Fibroblast of lung (primary cell): ENCODE results near the gene CMIP. TPM values are rescaled to one million over a fixed set of nuclear protein-coding genes. Genes with fewer than 3 reads are reported as not detected.

Source experiments
- DNase-seq, 2 donors: peaks; one replicate each; pipeline versions ENCODE4 v3.0.0 to v3.0.0-alpha.2; 2010; ENCODE audit warnings: low read depth in 2 of 2
- H2AFZ ChIP-seq: 2 replicates; pipeline ENCODE4 v1.5.1; 2012; ENCODE audit warnings: low read length, control low read depth, inconsistent platforms
- H3K27ac ChIP-seq: 2 replicates; pipeline ENCODE4 v1.5.1; 2011; ENCODE audit warnings: low read length, control low read depth; ENCODE audit not compliant: insufficient read depth
- H3K27me3 ChIP-seq: 2 replicates; pipeline ENCODE4 v1.5.1; 2011; ENCODE audit warnings: mild to moderate bottlenecking, low read length; ENCODE audit not compliant: control insufficient read depth, insufficient read depth
- H3K36me3 ChIP-seq: 2 replicates; pipeline ENCODE4 v1.5.1; 2011; ENCODE audit warnings: low read length; ENCODE audit not compliant: control insufficient read depth, insufficient read depth
- H3K4me1 ChIP-seq: 2 replicates; pipeline ENCODE4 v1.5.1; 2011; ENCODE audit warnings: low read length; ENCODE audit not compliant: control insufficient read depth, insufficient read depth; ENCODE audit errors: extremely low read depth
- H3K4me2 ChIP-seq: 2 replicates; pipeline ENCODE4 v1.5.1; 2011; ENCODE audit warnings: low read length, control low read depth; ENCODE audit not compliant: insufficient read depth; ENCODE audit errors: extremely low read depth
- H3K4me3 ChIP-seq, 4 experiments: fragments of 200-600 bp in 1 of 4; sonication (generic) in 1 of 4; replicated peaks in 1 of 4; 2 replicates each; pipeline ENCODE4 v1.5.1; 2011 to 2016; ENCODE audit warnings: low read length in 4 of 4, low read depth in 3 of 4, mild to moderate bottlenecking in 3 of 4, control low read depth in 2 of 4, inconsistent platforms in 1 of 4, mixed read lengths in 1 of 4; ENCODE audit not compliant: insufficient read depth in 1 of 4; ENCODE audit errors: control extremely low read depth in 1 of 4
- H3K79me2 ChIP-seq: 2 replicates; pipeline ENCODE4 v1.5.1; 2012; ENCODE audit warnings: mild to moderate bottlenecking, low read length, inconsistent platforms; ENCODE audit not compliant: control insufficient read depth, insufficient read depth
- H3K9ac ChIP-seq: 2 replicates; pipeline ENCODE4 v1.5.1; 2011; ENCODE audit warnings: mild to moderate bottlenecking, low read length, control low read depth; ENCODE audit not compliant: insufficient read depth
- H3K9me3 ChIP-seq: 2 replicates; pipeline ENCODE4 v1.5.1; 2012; ENCODE audit warnings: low read depth, low read length; ENCODE audit not compliant: control insufficient read depth, insufficient read depth
- H4K20me1 ChIP-seq: 2 replicates; pipeline ENCODE4 v1.5.1; 2011; ENCODE audit warnings: low read length; ENCODE audit not compliant: control insufficient read depth, insufficient read depth; ENCODE audit errors: extremely low read depth
- CTCF ChIP-seq, 2 donors: IDR thresholded peaks in 1 of 2; conservative IDR thresholded peaks in 1 of 2; 1 replicate in 1 of 2; 2 replicates in 1 of 2; pipeline ENCODE4 v1.5.1; 2011 to 2012; ENCODE audit warnings: low read length in 2 of 2, control low read depth in 1 of 2, inconsistent platforms in 1 of 2, low read depth in 1 of 2, mild to moderate bottlenecking in 1 of 2
- EZH2 ChIP-seq: IDR thresholded peaks from 2 replicates; pipeline ENCODE4 v1.5.1; 2012; ENCODE audit warnings: low read length, control low read depth, mild to moderate bottlenecking; ENCODE audit errors: missing control alignments
- polyA plus RNA-seq, 2 donors: library from polyadenylated mRNA; depleted of rRNA in 1 of 2; stranded (reverse) in 1 of 2; unstranded in 1 of 2; fragments of >200 nt; gene quantifications; 2 replicates each; pipeline ENCODE4 v1.2.1, GENCODE V29; 2011 to 2012; ENCODE audit warnings: missing spikeins in 1 of 2
- total RNA-seq: library from RNA; depleted of rRNA; stranded (reverse); fragments of >200 nt; gene quantifications from 2 replicates; pipeline ENCODE4 v1.2.1, GENCODE V29; 2014

Gene CMIP
- total and polyA plus RNA-seq, 2 donors (not counting 1 experiment from before 2014, with no cell fraction given) = 1.9 to 5.1 TPM

DNA sequence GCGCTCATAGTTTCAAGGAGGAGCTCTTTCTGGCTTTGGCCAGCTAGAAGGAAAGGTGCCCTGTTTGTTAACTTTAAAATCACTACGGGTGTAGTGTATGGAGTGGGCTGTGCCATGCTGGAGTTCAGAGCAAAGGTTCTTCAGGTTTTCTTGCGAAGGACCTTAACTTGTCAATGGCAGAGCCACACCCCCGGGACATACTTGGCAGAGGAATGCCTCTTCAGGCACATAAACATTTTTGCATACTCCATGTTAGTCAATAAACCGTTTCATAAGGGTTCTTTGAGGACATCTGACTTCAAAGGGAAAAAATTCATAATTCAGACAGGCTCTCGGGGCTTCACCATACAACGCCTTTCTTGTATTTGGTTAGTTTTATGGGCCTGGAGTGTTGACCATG lies 221.5 kb downstream of the CMIP start:
- H4K20me1 ChIP-seq = no peaks in the 10 kb centered on the region
- no peaks in the 10 kb centered on the region for H3K27me3 ChIP-seq
- H2AFZ ChIP-seq = no peak overlapping the region
- no peak overlapping the region for H3K9ac ChIP-seq
- no peak overlapping the region for H3K4me2 ChIP-seq
- H3K79me2 ChIP-seq = no peaks in the 10 kb centered on the region
- no peak overlapping the region for H3K27ac ChIP-seq
- TF ChIP-seq EZH2 (no peak), CTCF (conservative IDR thresholded peaks at IDR 0.05 in 1 of 2, IDR thresholded peaks at IDR 0.05 in 1 of 2; ENCODE audit: low read depth in 1 of 2, low read length in 2 of 2) (no peak)
- no peaks in the 10 kb centered on the region for H3K9me3 ChIP-seq
- H3K4me3 ChIP-seq = no peak overlapping the region
- no peaks in the 10 kb centered on the region for H3K4me1 ChIP-seq
- H3K36me3 ChIP-seq = peaks cover 1% of the 10 kb centered on the region
- no peak for DNase-seq

DNA sequence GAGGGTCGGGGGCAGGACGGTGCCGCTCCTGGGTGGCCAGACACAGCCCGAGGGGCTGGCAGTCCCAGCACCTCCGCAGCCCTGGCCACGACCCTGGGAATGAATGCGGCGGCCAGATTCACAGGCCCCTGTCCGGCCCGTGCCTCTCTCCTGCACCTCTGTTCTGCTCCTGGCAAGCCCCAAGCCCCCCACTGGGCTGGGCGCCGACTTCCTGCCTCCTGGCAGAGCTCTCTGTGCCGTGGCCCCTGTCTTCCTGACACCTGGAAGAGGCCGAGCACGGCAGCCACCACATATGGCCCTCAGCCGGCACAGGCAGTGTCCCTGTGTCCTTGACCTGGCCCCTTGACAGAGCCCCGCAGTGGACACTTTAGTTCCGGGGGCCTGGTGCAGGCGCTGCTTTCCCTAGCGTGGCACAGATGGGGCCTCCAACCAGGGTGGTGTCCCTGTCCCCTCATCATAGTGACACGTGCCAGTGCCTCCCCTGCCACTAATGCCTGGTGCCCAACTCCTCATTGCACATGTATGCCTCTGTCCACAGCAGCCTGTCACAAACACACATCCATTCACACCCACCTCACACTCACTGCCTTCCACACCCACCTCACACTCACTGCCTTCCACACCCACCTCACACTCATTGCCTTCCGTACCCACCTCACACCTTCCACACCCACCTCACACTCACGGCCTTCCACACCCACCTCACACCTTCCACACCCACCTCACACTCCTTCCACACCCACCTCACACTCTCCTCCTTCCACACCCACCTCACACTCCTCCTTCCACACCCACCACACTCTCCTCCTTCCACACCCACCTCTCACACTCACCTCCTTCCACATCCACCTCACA lies 223.9 kb downstream of the CMIP start:
- no peak overlapping the region for H3K27ac ChIP-seq
- no peaks in the 10 kb centered on the region for H3K9me3 ChIP-seq
- H3K4me2 ChIP-seq = no peak overlapping the region
- H3K4me3 ChIP-seq = no peak overlapping the region
- no peak for DNase-seq
- H3K79me2 ChIP-seq = no peaks in the 10 kb centered on the region
- no peak overlapping the region for H3K9ac ChIP-seq
- H2AFZ ChIP-seq = no peak overlapping the region
- no peaks in the 10 kb centered on the region for H3K4me1 ChIP-seq
- TF ChIP-seq EZH2 (no peak), CTCF (conservative IDR thresholded peaks at IDR 0.05 in 1 of 2, IDR thresholded peaks at IDR 0.05 in 1 of 2; ENCODE audit: low read depth in 1 of 2, low read length in 2 of 2) (no peak)
- H3K27me3 ChIP-seq = no peaks in the 10 kb centered on the region
- no peaks in the 10 kb centered on the region for H3K36me3 ChIP-seq
- no peaks in the 10 kb centered on the region for H4K20me1 ChIP-seq

DNA sequence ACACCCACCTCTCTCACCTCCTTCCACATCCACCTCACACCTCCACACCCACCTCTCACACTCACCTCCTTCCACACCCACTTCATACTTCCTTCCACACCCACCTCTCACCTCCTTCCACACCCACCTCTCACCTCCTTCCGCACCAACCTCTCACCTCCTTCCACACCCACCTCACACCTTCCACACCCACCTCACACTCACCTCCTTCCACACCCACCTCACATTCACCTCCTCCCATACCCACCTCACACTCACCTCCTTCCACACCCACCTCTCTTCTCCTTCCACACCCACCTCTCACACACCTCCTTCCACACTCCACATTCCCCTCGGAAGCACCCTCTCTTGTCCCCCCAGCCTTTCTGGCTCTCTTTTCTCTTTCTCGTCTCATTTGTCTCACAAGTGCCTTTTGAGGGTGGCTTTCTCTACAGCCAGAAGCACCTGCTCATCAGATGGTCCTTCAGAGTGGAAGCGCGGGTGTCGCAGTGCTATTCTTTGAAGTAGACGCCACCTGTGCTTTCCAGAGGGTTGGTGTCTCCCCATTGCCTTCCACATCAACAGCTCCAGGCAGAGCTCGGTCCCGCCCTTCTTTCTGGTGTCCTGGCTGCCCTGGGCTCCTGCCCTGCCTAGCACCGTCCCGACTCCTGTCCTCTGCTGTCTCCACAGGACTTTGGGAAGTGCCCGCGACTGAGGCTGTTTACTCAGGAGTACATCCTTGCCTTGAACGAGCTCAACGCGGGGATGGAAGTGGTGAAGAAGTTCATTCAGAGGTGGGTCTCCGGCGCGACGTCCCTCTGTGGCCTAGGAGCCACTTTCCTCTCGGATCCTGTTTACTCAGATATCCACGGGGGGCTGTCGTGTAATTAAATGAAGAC lies 225.1 kb downstream of the CMIP start:
- H3K79me2 ChIP-seq = no peaks in the 10 kb centered on the region
- H3K9ac ChIP-seq = no peak overlapping the region
- no peak overlapping the region for H3K4me3 ChIP-seq
- no peak for TF ChIP-seq EZH2
- no peak for TF ChIP-seq CTCF (conservative IDR thresholded peaks at IDR 0.05 in 1 of 2, IDR thresholded peaks at IDR 0.05 in 1 of 2; ENCODE audit: low read depth in 1 of 2, low read length in 2 of 2)
- H3K4me1 ChIP-seq = no peaks in the 10 kb centered on the region
- no peaks in the 10 kb centered on the region for H3K9me3 ChIP-seq
- DNase-seq = no peak
- H3K27me3 ChIP-seq = no peaks in the 10 kb centered on the region
- no peak overlapping the region for H3K27ac ChIP-seq
- H4K20me1 ChIP-seq = no peaks in the 10 kb centered on the region
- no peaks in the 10 kb centered on the region for H3K36me3 ChIP-seq
- H3K4me2 ChIP-seq = no peak overlapping the region
- no peak overlapping the region for H2AFZ ChIP-seq
